HG02678 (cell line): ENCODE measurements around the gene ATXN7.

ENCODE experiments used
- ATAC-seq: cut with Tn5 transposase; IDR thresholded peaks from one replicate; pipeline ENCODE4 v1.9.1; 2021; ENCODE audit warnings: mild to moderate bottlenecking, moderate library complexity; ENCODE audit not compliant: unreplicated experiment

Gene ATXN7

GRCh38 chr3:64042952-64043351, 179.3 kb downstream of the ATXN7 start:
- ATAC-seq, result no peak

- ATAC-seq, result no peak
Observed at GRCh38 chr3:64046592-64046991, 182.9 kb downstream of the ATXN7 start.

GRCh38 chr3:64046996-64047594, 183.4 kb downstream of the ATXN7 start:
- ATAC-seq, result no peak

- ATAC-seq, result no peak
Observed at GRCh38 chr3:64047787-64048186, 184.1 kb downstream of the ATXN7 start.

GRCh38 chr3:64048631-64049061, 185.0 kb downstream of the ATXN7 start:
- ATAC-seq, result no peak

GRCh38 chr3:64049136-64049535, 185.5 kb downstream of the ATXN7 start:
- no peak for ATAC-seq

- ATAC-seq, result no peak
Observed at GRCh38 chr3:64049832-64050231, 186.2 kb downstream of the ATXN7 start.
